ENCODE results near the gene EMILIN2.

DNA sequence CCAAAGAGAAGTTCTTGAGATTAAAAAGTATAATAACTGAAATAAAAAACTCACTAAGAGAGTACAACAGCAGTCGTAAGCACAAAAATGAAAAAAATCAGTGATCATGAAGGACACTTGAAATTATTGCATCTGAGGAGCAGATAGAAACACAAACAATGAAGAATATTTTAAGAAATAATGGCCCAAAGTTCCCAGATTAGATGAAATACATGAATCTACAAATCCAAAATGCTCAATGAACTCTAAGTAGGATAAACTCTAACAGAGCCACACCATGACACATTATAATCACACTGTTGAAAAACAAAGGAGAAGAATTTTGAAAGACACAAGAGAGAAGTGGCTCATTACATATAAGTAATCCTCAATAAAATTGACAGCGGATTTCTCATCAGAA is 31.9 kb upstream of the EMILIN2 start:
- TF ChIP-seq, protein P1, sequence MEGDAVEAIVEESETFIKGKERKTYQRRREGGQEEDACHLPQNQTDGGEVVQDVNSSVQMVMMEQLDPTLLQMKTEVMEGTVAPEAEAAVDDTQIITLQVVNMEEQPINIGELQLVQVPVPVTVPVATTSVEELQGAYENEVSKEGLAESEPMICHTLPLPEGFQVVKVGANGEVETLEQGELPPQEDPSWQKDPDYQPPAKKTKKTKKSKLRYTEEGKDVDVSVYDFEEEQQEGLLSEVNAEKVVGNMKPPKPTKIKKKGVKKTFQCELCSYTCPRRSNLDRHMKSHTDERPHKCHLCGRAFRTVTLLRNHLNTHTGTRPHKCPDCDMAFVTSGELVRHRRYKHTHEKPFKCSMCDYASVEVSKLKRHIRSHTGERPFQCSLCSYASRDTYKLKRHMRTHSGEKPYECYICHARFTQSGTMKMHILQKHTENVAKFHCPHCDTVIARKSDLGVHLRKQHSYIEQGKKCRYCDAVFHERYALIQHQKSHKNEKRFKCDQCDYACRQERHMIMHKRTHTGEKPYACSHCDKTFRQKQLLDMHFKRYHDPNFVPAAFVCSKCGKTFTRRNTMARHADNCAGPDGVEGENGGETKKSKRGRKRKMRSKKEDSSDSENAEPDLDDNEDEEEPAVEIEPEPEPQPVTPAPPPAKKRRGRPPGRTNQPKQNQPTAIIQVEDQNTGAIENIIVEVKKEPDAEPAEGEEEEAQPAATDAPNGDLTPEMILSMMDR (conservative IDR thresholded peaks at IDR 0.05) = no peak
- no peak for TF ChIP-seq EZH2 (IDR thresholded peaks at IDR 0.05; ENCODE audit: low read depth)

Data from PC-9 (cell line).